H1 (cell line): ENCODE results near the gene CFAP221.

ENCODE experiments used
- EGR1 ChIP-seq: IDR thresholded peaks from 2 replicates; pipeline ENCODE4 v1.6.1; 2011; ENCODE audit warnings: low read depth, low read length, borderline replicate concordance
- EP300 ChIP-seq, 2 experiments: IDR thresholded peaks; 1 replicate in 1 of 2; 2 replicates in 1 of 2; pipeline ENCODE4 v1.6.1; 2011 to 2012; ENCODE audit warnings: low read depth in 2 of 2, low read length in 2 of 2, mild to moderate bottlenecking in 2 of 2, borderline replicate concordance in 1 of 2, inconsistent platforms in 1 of 2, moderate library complexity in 1 of 2
- EZH2 ChIP-seq: fragments of 200-600 bp; sonication (generic); IDR thresholded peaks from 2 replicates; pipeline ENCODE4 v1.7.1; 2012; ENCODE audit warnings: low read depth, mild to moderate bottlenecking, moderate library complexity, low read length, inconsistent platforms; ENCODE audit not compliant: severe bottlenecking
- POLR2A ChIP-seq, 2 experiments: IDR thresholded peaks; 1 replicate in 1 of 2; 2 replicates in 1 of 2; pipeline ENCODE4 v1.6.1; 2011; ENCODE audit warnings: low read depth in 2 of 2, low read length in 2 of 2, mild to moderate bottlenecking in 2 of 2; ENCODE audit errors: control extremely low read depth in 1 of 2
- POLR2AphosphoS5 ChIP-seq: IDR thresholded peaks from 2 replicates; pipeline ENCODE4 v1.6.1; 2011; ENCODE audit warnings: low read depth, low read length
- SP1 ChIP-seq: IDR thresholded peaks from 2 replicates; pipeline ENCODE4 v1.6.1; 2011; ENCODE audit warnings: low read depth, low read length
- SRF ChIP-seq: IDR thresholded peaks from 2 replicates; pipeline ENCODE4 v1.6.1; 2011; ENCODE audit warnings: mild to moderate bottlenecking, low read depth, low read length, moderate library complexity
- ZNF274 ChIP-seq: IDR thresholded peaks from 2 replicates; pipeline ENCODE4 v1.7.0; 2012; ENCODE audit warnings: low read length, borderline replicate concordance; ENCODE audit errors: extremely low read depth
- TF ChIP-seq, protein P1 (sequence below): IDR thresholded peaks from 2 replicates; pipeline ENCODE4 v1.6.1; 2012; ENCODE audit warnings: low read length, inconsistent platforms
- TF ChIP-seq, protein P2 (sequence below), 3 experiments: IDR thresholded peaks; 1 replicate in 2 of 3; 2 replicates in 1 of 3; pipeline versions ENCODE4 v1.5.1 to v1.6.1; 2011; ENCODE audit warnings: low read length in 3 of 3, mild to moderate bottlenecking in 3 of 3, inconsistent platforms in 2 of 3, low read depth in 1 of 3, moderate library complexity in 1 of 3; ENCODE audit not compliant: insufficient read depth in 1 of 3; ENCODE audit errors: control extremely low read depth in 1 of 3

DNA sequence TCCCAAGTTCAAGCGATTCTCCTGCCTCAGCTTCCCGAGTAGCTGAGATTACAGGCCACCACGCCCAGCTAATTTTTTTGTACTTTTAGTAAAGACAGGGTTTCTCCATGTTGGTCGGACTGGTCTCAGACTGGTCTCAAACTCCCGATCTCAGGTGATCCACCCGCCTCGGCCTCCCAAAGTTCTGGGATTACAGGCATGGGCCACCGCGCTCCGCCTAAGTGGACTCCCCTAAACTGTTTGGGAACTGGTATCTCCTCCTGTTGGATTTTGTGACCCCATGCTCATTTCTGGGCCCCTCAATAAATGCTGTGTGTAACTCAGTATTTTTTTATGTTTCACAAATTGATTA lies 25.2 kb upstream of the CFAP221 start:
- TF ChIP-seq EP300 (IDR thresholded peaks at IDR 0.05; ENCODE audit: borderline replicate concordance in 1 of 2, low read depth in 2 of 2, low read length in 2 of 2) (no peak), SP1 (no peak), ZNF274 (no peak), POLR2AphosphoS5 (no peak), SRF (no peak), EGR1 (no peak), EZH2 (no peak), POLR2A (IDR thresholded peaks at IDR 0.05; ENCODE audit: control extremely low read depth in 1 of 2, low read depth in 2 of 2, low read length in 2 of 2) (no peak)
- TF ChIP-seq, protein P1, sequence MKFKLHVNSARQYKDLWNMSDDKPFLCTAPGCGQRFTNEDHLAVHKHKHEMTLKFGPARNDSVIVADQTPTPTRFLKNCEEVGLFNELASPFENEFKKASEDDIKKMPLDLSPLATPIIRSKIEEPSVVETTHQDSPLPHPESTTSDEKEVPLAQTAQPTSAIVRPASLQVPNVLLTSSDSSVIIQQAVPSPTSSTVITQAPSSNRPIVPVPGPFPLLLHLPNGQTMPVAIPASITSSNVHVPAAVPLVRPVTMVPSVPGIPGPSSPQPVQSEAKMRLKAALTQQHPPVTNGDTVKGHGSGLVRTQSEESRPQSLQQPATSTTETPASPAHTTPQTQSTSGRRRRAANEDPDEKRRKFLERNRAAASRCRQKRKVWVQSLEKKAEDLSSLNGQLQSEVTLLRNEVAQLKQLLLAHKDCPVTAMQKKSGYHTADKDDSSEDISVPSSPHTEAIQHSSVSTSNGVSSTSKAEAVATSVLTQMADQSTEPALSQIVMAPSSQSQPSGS, result no peak
- TF ChIP-seq, protein P2, sequence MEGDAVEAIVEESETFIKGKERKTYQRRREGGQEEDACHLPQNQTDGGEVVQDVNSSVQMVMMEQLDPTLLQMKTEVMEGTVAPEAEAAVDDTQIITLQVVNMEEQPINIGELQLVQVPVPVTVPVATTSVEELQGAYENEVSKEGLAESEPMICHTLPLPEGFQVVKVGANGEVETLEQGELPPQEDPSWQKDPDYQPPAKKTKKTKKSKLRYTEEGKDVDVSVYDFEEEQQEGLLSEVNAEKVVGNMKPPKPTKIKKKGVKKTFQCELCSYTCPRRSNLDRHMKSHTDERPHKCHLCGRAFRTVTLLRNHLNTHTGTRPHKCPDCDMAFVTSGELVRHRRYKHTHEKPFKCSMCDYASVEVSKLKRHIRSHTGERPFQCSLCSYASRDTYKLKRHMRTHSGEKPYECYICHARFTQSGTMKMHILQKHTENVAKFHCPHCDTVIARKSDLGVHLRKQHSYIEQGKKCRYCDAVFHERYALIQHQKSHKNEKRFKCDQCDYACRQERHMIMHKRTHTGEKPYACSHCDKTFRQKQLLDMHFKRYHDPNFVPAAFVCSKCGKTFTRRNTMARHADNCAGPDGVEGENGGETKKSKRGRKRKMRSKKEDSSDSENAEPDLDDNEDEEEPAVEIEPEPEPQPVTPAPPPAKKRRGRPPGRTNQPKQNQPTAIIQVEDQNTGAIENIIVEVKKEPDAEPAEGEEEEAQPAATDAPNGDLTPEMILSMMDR (IDR thresholded peaks at IDR 0.05; ENCODE audit: control extremely low read depth in 1 of 3, insufficient read depth in 1 of 3, low read depth in 1 of 3, low read length in 3 of 3), result no peak
